ENCODE measurements around the gene ELAVL2. TPM values are rescaled to one million over a fixed set of nuclear protein-coding genes. Genes with fewer than 3 reads are reported as not detected.

ELAVL2 gene
- total and polyA plus RNA-seq, 9 of the 15 experiments (the other 6 are each of a cell fraction or from before 2014, with no cell fraction given), result not detected

- in situ Hi-C loops (cut with MboI) (no loop called here), intact Hi-C loops (cut with micrococcal nuclease) (no loop called here)
- no peak overlapping the region for H2AFZ ChIP-seq (ENCODE audit: low read depth, low read length)
- no peaks in the 10 kb centered on the region for H3K4me1 ChIP-seq (replicated peaks in 1 of 2; ENCODE audit: control insufficient read depth in 2 of 2, insufficient read depth in 2 of 2, low read length in 2 of 2)
- H4K20me1 ChIP-seq (replicated peaks; ENCODE audit: control insufficient read depth, insufficient read depth, low read length), result no peaks in the 10 kb centered on the region
- CTCF ChIA-PET (ENCODE audit: low intra/inter-chr PET ratio), result no interaction called here
- no peak for ATAC-seq
- H3K4me2 ChIP-seq (ENCODE audit: insufficient read depth, low read length), result no peak overlapping the region
- BruUV-seq (replicated peaks), result no TSS peak
- no peak overlapping the region for H3K27ac ChIP-seq (ENCODE audit: extremely low read depth, low read depth, low read length)
- no peaks in the 10 kb centered on the region for H3K36me3 ChIP-seq (ENCODE audit: control insufficient read depth, insufficient read depth, low read length)
- H3K27me3 ChIP-seq (ENCODE audit: control insufficient read depth in 2 of 2, insufficient read depth in 2 of 2, low read length in 2 of 2), result no peaks in the 10 kb centered on the region
- H3K9me3 ChIP-seq (replicated peaks; ENCODE audit: control insufficient read depth, insufficient read depth, low read depth, low read length), result no peaks in the 10 kb centered on the region
- DNase-seq (ENCODE audit: extremely low read depth in 1 of 4, low spot score in 3 of 4), result no peak
- H3K79me2 ChIP-seq (ENCODE audit: control insufficient read depth, insufficient read depth, low read length), result no peaks in the 10 kb centered on the region
- WGBS (ENCODE audit: insufficient coverage, low coverage, missing lambda C conversion rate), result no CpG with 5 or more reads among the region's 5 CpGs
- H3K4me3 ChIP-seq, result no peak overlapping the region
- H3K9me1 ChIP-seq (ENCODE audit: control insufficient read depth, insufficient read depth, low read length), result no peaks in the 10 kb centered on the region
- H3K9ac ChIP-seq (ENCODE audit: insufficient read depth in 1 of 2, low read depth in 2 of 2, low read length in 2 of 2), result no peak overlapping the region
- POLR2A ChIA-PET, result no interaction called here
- no peak for FAIRE-seq
- TF ChIP-seq CUX1 (CRISPR knock-in tag; IDR thresholded peaks at IDR 0.05) (no peak), ELF4 (CRISPR knock-in tag; IDR thresholded peaks at IDR 0.05) (no peak), ZKSCAN1 (IDR thresholded peaks at IDR 0.05; ENCODE audit: low read depth, low read length) (no peak), FOS (IDR thresholded peaks at IDR 0.05; ENCODE audit: extremely low read depth, insufficient read length) (no peak), BCLAF1 (IDR thresholded peaks at IDR 0.05; ENCODE audit: borderline replicate concordance in 1 of 2, control insufficient read depth in 1 of 2, low read depth in 2 of 2, low read length in 1 of 2) (no peak), PREB (CRISPR knock-in tag; IDR thresholded peaks at IDR 0.05) (no peak), TBP (optimal IDR thresholded peaks at IDR 0.05; ENCODE audit: low read depth, low read length) (no peak), ZNF324 (CRISPR knock-in tag; IDR thresholded peaks at IDR 0.05) (no peak)
Observed at GRCh38 chr9:23855873-23856604, 30.0 kb upstream of the ELAVL2 start.
